Measurements from ENCODE around the gene CD81.

Gene CD81

DNA sequence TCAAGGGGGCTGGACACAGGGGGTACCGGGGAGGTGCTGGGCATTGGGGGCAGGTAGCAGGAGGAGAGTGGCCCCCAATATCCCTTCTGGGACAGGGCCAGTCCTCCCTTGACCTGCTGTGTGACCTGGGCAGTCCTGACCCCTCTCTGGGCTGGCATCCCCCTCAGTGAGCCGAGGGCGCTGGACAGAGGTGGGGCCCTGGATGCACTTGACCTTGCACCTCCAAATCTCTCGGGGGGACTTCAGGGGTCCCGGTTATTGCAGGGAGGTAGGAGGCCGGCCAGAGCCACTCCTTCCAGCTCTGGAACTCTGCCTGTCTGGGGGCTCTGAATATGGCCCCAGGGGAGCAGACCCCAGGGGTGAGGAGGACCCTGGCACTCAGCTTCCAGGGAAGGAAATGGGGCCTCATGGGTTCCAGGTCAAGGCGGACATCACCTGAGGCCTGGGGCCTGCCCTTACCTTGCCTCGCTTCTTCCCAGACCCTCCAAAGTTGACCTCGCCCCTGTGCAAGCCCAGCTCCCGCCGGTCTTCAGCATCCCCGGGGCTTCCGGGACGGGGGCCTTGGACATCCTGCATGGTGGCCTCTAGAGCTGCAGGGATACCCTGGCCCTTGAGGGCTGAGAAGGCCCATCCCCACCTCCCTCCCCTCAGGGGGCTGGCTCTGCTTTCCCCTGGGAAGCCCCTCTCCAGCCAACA lies 45.5 kb downstream of the CD81 start:
- no peak for DNase-seq

DNA sequence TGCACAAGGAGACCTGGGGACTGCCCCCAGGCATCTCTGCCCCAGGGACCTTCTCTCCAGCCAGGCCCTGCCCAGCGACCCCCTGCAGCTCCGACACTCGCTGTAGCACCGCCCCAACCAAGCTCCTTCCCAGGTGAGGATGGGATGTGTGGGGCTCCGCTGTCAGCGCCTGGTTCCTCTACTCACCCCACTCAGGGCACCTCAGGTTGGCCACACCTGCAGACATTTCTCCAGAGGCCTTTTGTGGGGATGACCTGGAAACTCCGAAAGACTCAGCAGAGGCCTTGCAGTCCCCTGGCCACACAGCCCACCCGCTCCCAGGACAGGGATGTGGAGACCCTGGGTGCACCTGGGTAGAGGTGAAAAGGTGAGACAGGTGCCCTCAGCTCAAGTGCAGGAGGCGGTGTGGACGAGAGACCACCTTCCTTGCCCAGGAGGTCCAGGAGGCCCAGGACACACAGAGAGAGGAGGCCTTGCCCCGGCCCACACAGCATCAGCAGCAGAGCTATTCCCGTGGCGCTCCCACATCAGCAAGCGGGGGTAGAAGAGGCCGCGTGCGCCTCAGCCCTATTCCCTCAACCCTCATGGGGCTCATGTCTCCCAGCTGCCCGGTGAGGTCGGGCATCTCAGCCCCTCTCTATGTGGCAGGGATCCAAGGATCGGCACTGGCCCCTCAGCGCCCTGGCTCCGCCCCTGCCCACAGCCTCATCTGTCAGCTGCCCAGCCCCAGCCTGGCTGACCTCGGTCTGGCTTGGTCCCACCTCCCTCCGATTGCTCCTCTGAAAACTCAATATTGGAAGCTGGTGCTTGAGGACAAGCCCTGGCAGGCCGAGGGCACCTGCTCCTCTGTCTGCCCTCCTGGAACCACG lies 46.3 kb downstream of the CD81 start:
- no peak for DNase-seq

DNA sequence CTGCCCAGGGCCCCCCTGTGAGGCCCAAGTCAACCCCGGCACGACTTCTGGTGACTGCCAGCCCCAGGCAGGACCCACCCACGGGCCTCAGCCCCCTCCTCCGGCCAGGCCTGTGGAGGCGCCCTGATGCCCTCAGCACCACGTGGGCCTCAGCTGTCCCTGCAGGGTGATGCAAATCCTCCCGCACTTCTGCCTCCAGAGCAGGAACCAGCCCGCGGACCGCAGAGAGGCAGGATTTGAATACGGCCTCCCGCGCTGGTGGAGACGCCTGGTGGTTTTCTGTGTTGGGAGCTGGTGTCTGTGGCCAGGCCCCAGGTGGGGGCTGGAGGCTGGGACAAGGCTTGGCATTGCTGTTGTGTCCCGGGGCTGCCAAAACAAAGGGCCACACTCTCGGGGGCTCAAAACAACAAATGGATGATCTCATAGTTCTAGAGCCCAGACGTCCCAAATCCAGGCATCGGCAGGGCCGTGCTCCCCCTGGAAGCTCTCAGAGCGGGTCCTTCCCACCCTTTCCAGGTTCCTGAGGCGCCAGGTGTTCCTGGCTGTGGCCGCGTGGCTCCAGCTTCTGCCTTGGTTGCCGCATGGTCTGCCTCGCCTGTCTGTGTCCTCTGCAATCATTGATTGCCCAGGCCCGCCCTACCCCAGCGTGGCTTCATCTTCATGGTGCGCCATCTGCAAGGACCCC lies 47.8 kb downstream of the CD81 start:
- DNase-seq: no peak

DNA sequence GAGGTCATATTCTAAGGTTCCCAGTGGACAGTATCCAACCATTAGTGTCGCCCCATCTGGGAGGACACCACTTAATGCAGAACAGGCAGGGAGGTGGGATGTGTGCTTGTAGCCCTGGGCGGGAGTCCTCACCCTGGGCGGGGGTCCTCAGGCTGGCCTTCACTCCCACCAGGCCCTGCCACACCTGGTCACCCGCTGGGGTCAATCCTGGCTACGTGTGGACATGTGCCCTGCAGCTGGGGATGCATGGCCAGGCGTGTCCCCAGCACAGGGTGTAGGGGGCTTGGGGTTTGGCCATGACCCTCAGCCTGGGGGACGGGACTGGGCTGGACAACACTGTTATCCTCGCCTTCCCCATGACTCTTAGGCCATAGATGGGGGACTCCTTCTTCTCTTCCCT lies 48.4 kb downstream of the CD81 start:
- no peak for DNase-seq

DNA sequence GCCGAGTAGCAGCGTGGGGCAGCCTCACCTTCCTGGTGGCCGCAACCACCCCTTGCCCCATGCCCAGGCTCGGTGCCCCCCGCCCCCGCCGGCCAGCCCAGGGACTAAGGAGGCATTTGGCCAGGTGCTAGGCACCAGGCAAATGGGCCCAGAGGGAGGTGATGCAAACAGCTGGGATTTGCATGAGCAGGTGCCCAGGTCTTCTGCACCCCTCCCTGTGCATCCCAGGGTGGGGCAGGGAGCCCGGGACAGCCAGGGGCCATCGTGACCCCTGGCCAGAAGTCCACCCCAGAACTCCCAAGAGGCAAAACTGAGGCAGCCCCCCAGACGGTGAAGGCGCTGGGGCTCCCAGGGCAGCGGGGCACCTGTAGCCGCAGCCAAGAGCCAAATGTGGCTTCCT lies 49.1 kb downstream of the CD81 start:
- no peak for DNase-seq

DNA sequence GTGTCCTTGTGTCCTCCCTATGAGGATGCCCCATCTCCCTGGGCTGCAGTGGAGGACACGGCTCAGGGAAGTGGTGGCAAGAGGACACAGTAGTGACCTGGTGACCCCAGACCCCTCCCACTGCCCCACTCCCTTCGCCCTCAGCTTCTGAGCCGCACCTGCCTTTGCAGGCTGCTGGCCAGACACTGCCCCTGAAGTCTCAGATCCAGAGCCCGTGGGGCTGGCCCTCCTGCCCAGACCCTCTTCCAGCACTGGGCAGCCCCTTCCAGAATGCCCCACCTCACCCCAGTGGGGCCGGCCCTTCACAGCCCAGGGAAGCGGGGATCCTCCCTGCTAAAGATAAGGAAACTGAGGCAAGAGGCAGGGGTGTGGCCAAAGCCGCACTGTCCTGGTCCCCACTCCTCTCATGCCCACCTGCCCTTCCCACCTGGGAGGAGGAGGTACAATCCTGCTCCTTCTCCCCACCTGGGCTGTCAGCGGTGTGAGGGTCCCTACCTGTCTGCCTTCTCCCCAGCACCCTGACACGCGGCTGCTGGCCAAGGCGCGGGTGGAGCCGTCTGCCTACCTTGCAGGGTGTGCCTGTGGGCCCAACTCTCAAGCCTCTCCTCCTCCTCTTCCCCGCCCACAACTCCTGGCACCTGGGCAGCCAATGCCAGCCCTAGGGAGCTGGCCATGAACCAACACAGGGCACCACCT lies 49.9 kb downstream of the CD81 start:
- no peak for DNase-seq

DNA sequence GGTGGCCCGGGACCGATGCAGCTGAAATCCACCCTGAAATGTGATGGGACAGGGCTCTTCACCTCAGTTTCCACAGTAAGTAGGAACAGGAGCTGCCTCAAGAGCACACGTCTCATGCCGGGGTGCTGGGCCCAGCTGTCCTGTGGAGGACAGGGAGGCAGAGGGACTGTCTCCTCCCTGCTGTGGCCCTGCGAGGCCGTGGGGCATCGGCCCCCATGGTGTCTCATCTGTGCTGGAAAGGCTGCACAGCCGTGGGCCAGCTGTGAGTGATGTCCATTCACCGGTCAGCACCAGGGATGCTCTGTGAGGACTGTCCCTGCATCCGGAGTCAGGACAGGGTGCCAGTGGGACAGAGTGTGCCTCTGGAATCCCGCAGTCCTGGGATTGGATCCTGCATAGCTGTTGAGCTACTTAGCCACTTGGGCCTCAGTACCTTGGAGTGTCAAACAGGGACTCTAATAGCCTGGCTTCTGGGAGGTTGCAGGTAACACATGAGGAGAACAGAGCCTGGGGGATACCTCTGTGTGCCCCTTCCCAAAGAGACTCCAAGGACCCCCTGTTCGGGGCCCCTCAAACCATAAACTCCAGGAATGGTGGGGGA lies 50.7 kb downstream of the CD81 start:
- no peak for DNase-seq

DNA sequence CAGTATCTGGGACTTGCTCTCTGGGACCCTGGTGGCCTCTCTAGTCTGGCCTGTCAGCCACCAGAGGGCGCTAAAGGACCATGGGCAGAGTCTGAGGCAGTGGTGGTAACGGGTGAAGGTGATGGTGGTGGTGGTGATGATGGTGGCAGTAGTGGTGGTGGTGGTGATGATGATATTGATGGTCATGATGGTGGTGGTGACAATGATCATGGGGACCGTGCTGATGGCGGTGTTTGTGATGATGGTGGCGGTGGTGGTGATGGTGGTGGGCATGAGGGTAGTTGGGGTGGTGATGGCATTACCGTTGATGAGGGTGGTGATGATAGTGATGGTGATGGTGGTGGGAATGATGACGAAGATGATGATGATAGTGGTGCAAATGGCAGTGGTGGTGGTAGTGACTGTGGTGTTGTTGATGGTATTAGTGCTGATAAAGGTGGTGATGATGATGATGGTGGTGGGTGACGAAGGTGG lies 51.2 kb downstream of the CD81 start:
- no peak for DNase-seq

DNA sequence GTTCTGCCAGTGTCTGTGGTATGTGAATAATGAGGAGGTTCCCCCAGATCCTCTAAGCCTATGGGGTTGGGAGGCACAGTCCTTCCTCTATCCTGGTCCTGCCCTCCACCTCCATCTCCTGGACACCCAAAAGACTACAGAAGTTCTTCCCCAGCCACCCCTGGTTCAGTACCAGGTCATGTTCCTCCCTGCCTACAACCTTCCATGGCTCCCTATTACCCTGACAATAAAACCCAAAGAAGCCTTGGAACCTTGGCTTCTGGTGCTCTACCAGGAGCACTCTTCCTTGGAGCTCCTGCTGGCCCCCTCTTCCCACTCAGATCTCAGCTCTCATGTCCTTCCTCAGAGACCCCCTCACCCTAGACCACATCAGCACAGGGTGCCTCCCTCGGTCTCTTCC lies 54.3 kb downstream of the CD81 start:
- DNase-seq: no peak

DNA sequence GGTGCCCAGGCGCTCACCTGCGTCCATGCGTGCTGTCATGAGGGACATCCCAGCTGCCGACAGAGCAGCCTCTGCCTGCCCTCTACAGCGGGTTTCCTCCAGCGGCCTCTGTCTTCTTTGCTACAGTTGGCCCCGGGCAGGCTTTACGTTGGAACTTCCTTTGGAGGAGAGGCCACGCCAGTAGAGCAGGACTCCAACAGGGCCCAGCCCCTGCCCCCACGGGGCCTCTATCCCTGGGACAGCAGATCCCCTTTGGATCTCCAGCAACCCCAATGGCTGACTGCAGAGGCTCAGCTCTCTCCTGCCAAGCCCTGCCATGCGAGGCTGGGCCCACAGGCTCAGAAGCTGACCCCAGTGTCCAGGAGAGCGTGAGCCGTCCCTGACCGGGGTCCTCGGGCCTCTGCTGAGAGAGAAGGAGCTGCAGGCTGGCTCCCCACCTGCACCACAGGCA lies 55.1 kb downstream of the CD81 start:
- DNase-seq: no peak

DNA sequence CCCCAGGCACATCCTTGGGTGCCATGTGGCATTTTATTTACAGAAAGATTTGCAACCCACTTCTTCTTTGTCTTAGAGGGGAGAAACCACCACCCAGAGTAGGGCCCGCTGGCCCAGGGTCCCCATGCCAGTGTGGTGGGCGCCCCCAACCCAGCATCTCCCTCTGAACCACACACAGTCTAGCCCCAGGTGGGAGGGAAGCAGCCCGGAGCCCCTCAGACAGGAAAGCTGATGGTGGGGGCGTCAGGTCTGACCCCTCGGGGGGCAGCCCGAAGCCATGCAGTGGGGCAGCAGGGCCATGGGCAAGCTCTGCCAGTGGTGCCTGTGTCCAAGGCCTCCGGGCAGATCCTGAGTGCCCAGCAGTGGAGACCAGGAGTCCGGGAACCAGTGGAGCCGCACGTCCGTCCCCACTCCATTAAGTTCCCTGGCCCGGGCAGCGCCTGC lies 55.5 kb downstream of the CD81 start:
- no peak for DNase-seq

DNA sequence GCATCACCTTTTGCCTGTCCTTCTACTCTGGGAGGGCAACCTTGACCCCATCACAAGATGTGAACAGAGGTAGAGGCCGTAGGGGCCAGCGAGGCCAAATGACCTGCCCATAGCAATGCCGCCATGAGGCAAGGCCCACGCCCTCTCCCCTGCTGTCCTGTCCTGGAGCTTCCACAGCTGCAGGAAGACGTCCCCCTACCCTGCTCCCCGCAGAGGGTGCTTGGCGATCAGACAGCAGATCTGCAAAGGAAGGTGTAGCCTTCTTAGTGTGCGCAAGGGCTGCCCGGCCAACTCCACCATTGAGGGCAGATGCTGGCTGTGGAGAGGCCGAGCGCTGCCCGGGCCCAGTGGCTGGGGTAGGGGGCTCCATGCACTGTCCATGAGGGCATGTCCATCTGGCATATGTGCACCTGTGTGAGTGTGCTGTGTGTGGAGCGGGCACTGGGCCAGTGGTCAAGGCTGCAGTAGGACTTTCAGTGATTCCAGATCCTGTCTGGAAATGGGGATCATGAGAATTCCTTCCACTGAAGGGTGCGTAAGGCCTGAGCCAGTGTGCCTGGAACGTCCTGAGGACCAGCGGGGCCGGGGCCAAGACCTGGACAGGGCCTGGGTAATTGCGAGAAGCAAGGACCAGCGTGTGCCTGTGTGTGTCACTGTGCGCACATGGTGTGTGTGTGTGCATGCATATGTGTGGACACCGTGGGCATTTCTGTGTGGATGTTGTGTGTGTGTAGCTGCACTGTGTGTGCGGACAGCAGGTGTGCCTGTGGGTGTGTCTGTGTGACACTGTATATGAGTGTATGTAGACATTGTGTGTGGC lies 56.2 kb downstream of the CD81 start:
- no peak for DNase-seq

DNA sequence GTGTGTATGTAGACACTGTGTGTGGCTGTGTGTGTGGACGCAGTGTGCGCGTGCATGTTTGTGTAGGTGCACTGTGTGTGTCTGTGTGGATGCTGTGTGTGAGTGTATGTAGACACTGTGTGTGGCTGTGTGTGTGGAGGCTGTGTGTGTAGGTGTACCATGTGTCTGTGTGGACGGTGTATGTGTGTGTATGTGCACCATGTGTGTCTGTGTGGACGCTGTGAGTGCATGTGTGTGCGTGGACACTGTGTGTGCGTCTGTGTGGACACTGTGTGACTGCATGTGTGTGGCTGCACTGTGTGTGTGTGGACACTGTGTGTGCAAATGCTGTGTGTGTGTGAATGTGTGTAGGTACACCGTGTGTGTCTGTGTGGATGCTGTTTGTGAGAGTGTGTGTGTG lies 56.9 kb downstream of the CD81 start:
- no peak for DNase-seq

DNA sequence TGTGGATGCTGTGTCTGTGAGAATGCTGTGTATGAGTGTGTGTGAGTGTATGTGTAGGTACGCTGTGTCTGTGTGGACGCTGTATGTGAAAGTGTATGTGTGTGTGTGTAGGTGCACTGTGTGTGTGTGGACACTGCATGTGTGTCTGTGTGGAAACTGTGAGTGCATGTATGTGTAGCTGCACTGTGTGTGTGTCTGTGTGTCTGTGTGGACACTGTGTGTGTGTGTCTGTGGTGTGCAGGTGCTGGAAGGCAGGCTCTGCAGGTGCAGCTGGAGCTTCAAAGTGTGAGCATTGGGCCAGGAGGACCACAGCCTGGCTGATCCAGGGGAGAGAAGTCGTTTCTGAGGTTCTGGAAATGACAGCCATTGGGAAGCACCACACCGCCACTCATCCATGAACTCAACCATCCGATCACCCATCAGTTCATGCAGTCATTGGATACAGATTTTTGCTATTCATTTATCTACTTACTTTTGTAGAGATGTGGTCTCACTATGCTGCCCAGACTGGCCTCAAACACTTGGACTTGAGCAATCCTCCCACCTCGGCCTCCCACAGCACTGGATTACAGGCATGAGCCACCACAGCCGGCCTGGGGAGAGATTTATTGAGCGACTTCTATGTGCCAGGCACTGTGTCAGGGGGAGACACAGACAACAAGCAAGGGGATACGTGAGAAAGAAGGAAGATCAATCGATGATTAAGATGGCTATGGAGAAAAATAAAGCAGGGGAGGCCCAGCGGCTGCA lies 57.6 kb downstream of the CD81 start:
- DNase-seq: no peak

DNA sequence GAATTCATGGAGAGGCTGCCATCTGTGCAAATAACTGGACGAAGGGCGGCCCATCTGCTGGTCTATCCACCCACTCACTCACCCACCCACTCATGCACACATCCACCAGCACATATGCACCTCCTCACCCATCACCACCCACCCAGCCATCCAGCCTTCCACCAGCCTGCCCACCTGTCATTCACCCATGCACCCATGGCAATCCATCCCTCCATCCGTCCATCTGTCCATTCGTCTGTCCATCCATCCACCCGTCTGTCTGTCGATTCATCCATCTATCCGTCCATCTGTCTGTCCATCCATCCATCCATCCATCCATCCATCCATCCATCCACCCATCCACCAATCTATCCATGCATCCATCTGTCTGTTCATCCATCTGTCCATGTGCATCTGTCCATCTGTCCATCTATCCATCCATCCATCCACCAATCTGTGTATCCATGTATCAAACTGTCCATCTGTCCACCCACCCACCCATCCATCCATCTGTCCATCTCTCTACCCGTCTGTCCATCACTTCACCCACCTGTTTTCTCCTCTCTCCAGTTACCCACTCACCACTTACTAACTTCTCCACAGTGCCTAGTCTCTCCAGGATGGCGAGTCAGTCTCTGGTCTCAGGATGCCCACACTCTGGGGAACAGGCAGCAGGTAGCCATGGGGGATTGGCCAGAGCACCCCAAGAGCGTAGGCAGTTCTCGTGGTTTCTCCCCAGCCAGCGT lies 58.3 kb downstream of the CD81 start:
- DNase-seq: no peak

DNA sequence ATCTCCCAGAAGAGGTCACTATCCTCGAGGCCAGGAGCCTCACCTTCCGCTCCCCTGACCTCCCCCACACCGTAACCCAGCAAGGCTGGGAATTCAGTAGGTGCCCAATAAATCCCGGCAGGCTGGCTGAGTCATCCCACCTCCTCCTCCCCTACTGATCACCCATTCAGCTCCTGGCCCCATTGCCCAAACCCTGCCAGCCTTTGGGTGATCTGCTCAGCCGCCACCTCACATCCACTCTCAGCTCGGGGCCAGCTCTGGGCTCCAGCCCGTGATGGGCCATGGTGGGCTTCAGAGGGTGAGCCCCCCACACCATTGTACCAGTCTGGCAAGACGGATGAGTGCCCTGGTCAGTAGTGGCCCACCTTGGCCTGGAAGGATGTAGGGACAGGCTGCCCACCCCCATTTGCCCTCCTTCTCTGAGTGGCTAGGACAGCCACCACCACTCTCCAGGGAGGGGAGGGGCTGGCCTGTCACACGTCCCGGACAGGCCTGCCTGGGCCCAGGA lies 59.0 kb downstream of the CD81 start:
- no peak for DNase-seq

DNA sequence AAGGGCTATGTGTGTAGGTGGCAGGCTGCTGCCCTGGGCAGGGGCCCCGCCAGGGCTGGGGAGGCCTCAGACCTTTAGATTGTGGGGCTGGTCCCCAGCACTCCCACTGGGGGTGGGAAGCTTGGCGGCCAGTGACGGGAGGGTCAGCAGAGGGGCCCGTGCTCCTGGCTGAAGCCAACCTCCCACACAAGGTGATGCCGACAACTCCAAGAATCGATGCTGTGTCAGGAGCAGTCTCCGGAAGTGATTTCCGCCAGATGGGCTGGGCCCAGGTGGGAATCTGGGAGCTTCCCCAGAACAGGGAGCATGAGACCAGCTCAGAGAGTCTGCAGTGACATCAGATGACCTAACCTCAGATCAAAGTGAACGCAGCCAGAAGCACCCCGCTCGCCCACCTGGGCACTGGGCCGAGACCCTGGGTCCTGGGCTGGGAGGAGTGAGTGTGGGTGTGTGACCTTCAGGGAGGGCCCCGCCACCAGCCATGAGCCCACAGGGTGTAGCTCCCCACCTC lies 59.5 kb downstream of the CD81 start:
- DNase-seq: no peak

DNA sequence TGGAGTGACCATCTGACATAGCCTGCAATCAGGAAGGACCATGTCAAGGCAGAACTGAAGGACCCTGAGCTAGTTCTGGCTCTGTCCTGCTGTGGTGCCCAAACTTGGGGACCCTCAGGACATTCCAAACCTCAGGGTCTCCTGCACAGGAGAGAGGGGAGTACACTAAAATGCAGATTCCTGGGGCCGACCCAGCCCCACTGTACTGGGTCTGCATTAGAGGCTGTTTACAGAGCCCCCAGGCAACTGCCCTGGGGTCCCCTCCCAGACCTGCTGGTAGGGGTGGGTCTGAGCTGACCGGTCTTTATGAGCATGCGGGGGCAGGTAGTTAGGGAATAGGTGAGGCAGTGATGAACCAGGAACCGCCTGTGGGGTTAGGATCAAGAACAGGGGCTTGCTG lies 60.4 kb downstream of the CD81 start:
- DNase-seq: no peak

DNA sequence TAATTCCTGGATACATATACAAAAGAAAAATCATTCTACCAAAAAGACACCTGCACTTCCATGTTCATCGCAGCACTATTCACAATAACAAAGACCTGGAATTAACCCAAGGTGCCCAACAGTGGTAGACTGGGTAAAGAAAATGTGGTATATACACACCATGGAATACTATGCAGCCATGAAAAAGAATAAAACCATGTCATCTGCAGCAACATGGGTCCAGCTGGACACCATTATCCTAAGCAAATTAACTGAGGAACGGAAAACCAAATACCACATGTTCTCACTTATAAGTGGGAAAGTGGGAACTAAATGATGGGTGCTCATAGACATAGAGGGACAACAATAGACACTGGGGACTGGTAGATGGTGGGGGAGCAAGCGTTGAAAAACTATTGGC lies 62.7 kb downstream of the CD81 start:
- DNase-seq: no peak

DNA sequence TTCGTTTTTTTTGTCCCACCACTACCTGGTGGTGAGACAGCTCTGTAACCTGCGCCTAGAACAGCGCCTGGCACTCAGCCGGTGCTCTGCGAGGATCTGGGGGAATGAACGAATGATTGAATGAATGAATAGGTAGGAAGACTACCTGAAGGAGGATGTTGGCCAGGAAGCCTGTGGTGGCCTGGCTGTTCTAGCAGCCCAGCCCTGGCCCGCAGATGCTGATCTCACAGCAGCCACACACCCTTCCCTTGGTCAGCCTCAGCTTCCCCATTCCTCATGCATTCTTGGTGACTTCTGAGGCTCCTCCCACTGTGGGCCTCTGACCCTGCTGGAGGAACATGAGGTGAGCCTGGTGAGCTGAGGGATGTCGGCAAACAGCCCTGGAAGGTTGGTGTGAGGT lies 63.5 kb downstream of the CD81 start:
- DNase-seq: no peak
